Ovary (tissue), 3 donors: ENCODE data around the gene SH3BP5L.

Experiments
- EP300 ChIP-seq: sonication (generic); formaldehyde crosslinking; IDR thresholded peaks from one replicate; pipeline ENCODE4 v1.6.1; 2017; ENCODE audit warnings: antibody characterized with exemption
- POLR2A ChIP-seq: fragments of 450-650 bp; IDR thresholded peaks from one replicate; pipeline ENCODE4 v1.6.1; 2017; ENCODE audit warnings: antibody characterized with exemption, mild to moderate bottlenecking, moderate library complexity
- TF ChIP-seq, protein P1 (sequence below), 3 donors: fragments of 450-650 bp in 2 of 3; fragments of 200-600 bp in 1 of 3; IDR thresholded peaks; one replicate each; pipeline versions ENCODE4 v1.5.1 to v1.8.0; 2016 to 2022; ENCODE audit warnings: antibody characterized with exemption in 3 of 3, mild to moderate bottlenecking in 1 of 3
- donor health status: DM: no; HTN: no; CAD: no.

- TF ChIP-seq, protein P1, sequence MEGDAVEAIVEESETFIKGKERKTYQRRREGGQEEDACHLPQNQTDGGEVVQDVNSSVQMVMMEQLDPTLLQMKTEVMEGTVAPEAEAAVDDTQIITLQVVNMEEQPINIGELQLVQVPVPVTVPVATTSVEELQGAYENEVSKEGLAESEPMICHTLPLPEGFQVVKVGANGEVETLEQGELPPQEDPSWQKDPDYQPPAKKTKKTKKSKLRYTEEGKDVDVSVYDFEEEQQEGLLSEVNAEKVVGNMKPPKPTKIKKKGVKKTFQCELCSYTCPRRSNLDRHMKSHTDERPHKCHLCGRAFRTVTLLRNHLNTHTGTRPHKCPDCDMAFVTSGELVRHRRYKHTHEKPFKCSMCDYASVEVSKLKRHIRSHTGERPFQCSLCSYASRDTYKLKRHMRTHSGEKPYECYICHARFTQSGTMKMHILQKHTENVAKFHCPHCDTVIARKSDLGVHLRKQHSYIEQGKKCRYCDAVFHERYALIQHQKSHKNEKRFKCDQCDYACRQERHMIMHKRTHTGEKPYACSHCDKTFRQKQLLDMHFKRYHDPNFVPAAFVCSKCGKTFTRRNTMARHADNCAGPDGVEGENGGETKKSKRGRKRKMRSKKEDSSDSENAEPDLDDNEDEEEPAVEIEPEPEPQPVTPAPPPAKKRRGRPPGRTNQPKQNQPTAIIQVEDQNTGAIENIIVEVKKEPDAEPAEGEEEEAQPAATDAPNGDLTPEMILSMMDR (IDR thresholded peaks at IDR 0.05): no peak
- no peak for TF ChIP-seq POLR2A
- no peak for TF ChIP-seq EP300
Observed at GRCh38 chr1:248857201-248857600, 31.5 kb upstream of the SH3BP5L start.
